T-helper 1 cell treated with Interleukin-12 subunit alpha and Interleukin-12 subunit beta and Interleukin-4 antibody, amounts not matched to agents 30 ng/mL and 1 ng/mL, for 36 hours (primary cell): ENCODE data around the gene LRFN4. TPM values are rescaled to one million over a fixed set of nuclear protein-coding genes. Genes with fewer than 3 reads are reported as not detected.

Experiments
- intact Hi-C: fragments of 100-400 bp; cut with micrococcal nuclease; formaldehyde crosslinking; loops from one replicate; pipeline ENCODE4 v1.15.1; 2024
- total RNA-seq: library from RNA; stranded (reverse); gene quantifications from 2 replicates; pipeline ENCODE4 v1.2.3, GENCODE V29; 2022

LRFN4 gene
- total RNA-seq, 1 donor from 2014 or later = 20.0 TPM

DNA sequence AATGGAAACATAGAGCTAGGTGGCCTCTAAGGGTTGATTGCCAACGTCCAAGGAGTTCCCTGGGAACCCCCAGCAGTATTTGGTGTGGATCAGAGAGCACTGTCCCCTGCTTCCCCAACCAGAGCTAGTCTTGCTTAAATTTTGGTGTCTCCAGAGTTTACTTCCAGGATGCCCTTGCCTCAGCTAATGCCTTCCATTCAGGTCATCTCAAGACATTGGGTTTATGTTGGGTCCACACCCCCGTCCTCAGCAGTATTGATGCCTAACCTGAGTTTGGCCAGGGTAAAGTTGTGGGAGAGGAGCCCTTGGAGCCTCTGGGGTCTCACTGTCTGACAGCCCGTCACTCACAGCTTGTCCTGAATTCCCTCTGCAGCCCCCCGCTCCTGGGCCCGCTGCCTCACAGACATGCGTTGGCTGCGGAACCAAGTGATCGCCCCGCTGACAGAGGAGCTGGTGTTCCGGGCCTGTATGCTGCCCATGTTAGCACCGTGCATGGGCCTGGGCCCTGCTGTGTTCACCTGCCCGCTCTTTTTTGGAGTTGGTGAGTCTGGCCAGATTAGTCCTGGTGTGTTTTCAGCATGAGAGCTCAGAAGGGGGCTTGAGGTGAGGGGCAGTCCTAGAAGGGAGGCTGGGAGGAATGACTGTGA lies 12.2 kb upstream of the LRFN4 start:
- intact Hi-C loops = loop anchor here (5.0 kb wide), 1 partner anchor 252 kb away; the partner anchor contains the start of genes CCDC87 and CCS

- intact Hi-C loops = no loop called here
These were observed 11.6 kb upstream of the LRFN4 start for GRCh38 chr11:66845143-66845875.

DNA sequence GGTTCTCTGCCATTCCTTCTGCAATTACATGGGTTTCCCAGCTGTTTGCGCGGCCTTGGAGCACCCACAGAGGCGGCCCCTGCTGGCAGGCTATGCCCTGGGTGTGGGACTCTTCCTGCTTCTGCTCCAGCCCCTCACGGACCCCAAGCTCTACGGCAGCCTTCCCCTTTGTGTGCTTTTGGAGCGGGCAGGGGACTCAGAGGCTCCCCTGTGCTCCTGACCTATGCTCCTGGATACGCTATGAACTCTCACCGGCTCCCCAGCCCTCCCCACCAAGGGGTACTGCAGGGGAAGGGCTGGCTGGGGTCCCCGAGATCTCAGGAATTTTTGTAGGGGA lies 11.0 kb upstream of the LRFN4 start:
- intact Hi-C loops = no loop called here

DNA sequence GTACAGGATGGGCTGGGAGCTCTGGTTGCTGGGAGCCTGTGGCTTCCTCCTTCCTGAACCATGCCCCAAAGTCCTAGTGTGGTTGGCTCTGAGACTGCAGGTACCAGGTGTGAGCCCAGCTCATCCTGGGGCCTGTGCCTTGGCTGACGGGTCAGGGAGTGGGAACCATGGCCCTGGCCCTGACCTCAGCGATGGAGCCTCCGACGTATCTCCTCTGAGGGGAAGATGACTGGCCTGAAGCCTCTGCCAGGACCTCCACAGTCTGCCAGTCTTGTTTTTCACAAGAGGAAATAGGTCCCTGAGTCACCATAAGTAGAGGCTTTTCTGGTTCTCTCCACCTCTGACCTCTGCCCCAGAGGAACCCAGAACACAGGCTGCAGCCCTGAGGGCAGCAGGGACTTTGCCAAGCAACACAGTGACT lies 10.2 kb upstream of the LRFN4 start:
- intact Hi-C loops = no loop called here

GRCh38 chr11:66847461-66848232 lies 9.2 kb upstream of the LRFN4 start:
- intact Hi-C loops = no loop called here

- intact Hi-C loops = no loop called here
These were observed 8.0 kb upstream of the LRFN4 start for GRCh38 chr11:66848671-66849500.

GRCh38 chr11:66849501-66850234 lies 7.2 kb upstream of the LRFN4 start:
- intact Hi-C loops = no loop called here

DNA sequence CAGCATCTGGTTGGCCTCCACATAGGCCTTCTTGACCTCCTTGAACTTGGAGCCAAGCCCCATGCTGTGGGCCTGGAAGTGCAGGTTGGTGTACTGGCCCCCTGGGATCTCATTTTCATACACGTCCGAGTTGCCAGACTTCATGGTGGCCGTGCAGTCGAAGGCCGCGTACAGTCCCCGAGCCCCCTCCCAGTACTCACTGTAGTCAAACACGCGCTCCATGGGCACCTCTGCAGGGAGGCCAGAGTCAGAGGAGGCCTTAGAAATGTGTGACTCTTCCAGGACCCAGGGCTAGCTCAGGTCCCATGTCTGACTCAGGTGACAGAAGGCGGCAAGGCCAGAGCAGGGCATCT lies 6.7 kb upstream of the LRFN4 start:
- intact Hi-C loops = no loop called here

- intact Hi-C loops = no loop called here
These were observed 6.2 kb upstream of the LRFN4 start for GRCh38 chr11:66850588-66851238.

GRCh38 chr11:66851239-66851596 lies 5.6 kb upstream of the LRFN4 start:
- intact Hi-C loops = no loop called here

DNA sequence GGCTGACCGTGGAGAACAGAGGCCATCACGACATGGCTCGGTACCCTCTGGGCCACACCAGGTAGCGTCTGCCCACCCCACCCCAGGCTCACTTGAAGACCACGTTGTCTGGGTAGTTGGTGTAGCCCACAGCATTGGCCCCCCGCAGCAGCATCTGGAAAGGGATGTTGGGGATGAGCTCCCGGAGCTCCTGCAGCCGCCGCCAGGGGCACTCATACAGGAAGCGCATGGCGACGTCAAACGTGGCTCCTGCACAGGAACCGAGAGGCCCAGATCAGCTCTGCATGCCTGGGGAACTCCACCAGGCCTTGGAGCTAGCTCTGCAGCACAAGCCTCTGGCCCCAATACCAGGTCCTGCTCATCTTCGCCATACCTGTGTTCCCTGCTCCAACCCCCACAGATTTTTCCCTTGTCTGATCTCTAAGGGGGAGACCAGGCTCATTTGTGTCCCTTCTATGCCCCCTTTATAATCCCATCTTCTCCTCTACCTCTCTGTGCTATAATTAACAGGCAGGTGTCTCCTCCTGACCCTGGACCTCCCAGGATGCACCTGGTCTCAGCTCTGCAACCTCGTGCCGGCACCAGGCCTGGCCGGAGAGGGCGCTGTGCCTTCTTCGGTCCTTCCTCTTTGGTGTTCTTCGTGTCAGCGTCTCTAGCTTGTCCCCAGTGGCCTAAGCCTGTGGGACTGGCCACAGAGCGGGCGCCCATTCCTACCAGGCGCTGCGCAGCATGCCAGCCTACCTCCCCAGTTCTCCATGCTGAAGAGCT lies 5.0 kb upstream of the LRFN4 start:
- intact Hi-C loops = no loop called here

- intact Hi-C loops = no loop called here
These were observed 4.2 kb upstream of the LRFN4 start for GRCh38 chr11:66852466-66853241.

DNA sequence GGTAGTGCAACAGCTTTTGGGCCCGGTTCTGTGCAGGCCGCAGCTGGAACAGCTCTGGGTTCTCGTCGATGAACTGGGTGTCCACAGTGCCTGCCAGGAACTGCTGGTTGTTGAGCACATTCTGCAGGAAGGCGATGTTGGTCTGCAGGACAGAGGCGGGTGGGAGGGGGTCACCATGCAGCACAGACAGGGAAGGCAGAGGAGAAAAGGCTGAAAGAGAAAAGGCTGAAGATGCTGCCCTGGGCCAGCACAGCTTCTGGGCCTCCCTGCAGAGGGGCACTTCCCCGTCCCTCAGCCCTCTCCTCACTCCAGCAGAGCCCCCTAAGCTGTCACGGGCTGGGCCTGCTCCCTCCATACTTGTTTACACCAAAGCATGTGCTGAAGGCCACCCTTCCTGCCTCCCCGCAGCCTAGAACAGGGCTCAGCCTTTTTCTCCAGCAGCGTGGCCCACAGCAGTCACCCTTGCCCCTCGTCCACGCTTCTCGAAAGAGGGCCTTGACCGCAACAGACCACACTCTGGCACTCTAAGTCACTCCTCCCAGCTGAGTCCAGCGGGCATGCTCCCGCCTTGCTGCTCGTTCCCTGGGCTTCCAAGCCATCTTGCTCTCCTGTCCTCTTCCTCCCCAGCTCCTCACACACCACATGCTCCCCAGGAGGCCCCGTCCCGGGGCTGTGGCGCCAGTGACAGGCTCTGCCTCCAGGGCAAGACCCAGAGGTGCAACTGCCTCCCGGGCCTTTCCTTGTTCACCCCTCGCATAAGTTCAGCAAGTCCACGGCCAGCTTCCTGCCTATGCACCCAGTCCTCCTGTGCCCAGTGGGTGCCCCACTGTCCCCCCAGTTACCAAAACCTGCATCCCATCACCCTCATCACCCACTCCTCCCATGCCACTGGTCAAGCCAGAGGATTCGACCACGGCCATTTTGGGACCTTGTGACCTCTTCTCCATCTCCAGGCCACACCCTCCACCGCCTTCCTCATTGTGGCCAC lies 3.3 kb upstream of the LRFN4 start:
- intact Hi-C loops = no loop called here

- intact Hi-C loops = no loop called here
These were observed 2.6 kb upstream of the LRFN4 start for GRCh38 chr11:66854231-66854661.

GRCh38 chr11:66854729-66855211 lies 2.1 kb upstream of the LRFN4 start:
- intact Hi-C loops = no loop called here

GRCh38 chr11:66855574-66856495 lies 1.0 kb upstream of the LRFN4 start:
- intact Hi-C loops = loop anchor here (1.0 to 2.0 kb wide), 3 partner anchors 12 to 111 kb away; partner anchors contain the start of gene RCE1
